Upper lobe of left lung (tissue), 4 donors: ENCODE measurements around the gene AGAP1.

Experiments
- EP300 ChIP-seq, 4 donors: sonication (generic); formaldehyde crosslinking; IDR thresholded peaks; one replicate each; pipeline ENCODE4 v1.5.1; 2017; ENCODE audit warnings: antibody characterized with exemption in 4 of 4, control low read depth in 2 of 4
- POLR2A ChIP-seq, 4 donors: fragments of 450-650 bp; IDR thresholded peaks; one replicate each; pipeline ENCODE4 v1.5.1; 2016 to 2017; ENCODE audit warnings: antibody characterized with exemption in 4 of 4, mild to moderate bottlenecking in 2 of 4
- POLR2AphosphoS5 ChIP-seq, 2 donors: sonication (generic); formaldehyde crosslinking; IDR thresholded peaks; one replicate each; pipeline ENCODE4 v1.5.1; 2017; ENCODE audit warnings: antibody characterized with exemption in 2 of 2
- TF ChIP-seq, protein P1 (sequence below), 6 experiments: fragments of 450-650 bp in 4 of 6; fragments of 200-600 bp in 2 of 6; sonication (generic) in 2 of 6; IDR thresholded peaks; one replicate each; pipeline ENCODE4 v1.5.1; 2016 to 2019; ENCODE audit warnings: antibody characterized with exemption in 6 of 6

GRCh38 chr2:235563056-235563910 lies 69.4 kb downstream of the AGAP1 start:
- TF ChIP-seq, protein P1, sequence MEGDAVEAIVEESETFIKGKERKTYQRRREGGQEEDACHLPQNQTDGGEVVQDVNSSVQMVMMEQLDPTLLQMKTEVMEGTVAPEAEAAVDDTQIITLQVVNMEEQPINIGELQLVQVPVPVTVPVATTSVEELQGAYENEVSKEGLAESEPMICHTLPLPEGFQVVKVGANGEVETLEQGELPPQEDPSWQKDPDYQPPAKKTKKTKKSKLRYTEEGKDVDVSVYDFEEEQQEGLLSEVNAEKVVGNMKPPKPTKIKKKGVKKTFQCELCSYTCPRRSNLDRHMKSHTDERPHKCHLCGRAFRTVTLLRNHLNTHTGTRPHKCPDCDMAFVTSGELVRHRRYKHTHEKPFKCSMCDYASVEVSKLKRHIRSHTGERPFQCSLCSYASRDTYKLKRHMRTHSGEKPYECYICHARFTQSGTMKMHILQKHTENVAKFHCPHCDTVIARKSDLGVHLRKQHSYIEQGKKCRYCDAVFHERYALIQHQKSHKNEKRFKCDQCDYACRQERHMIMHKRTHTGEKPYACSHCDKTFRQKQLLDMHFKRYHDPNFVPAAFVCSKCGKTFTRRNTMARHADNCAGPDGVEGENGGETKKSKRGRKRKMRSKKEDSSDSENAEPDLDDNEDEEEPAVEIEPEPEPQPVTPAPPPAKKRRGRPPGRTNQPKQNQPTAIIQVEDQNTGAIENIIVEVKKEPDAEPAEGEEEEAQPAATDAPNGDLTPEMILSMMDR (IDR thresholded peaks at IDR 0.05), result no peak
- no peak for TF ChIP-seq EP300 (IDR thresholded peaks at IDR 0.05)
- TF ChIP-seq POLR2A (IDR thresholded peaks at IDR 0.05), result no peak
- TF ChIP-seq POLR2AphosphoS5 (IDR thresholded peaks at IDR 0.05), result no peak
